ENCODE data around the gene GLA. TPM values are rescaled to one million over a fixed set of nuclear protein-coding genes. Genes with fewer than 3 reads are reported as not detected.

GLA gene
- total and polyA plus RNA-seq, 2 of the 13 experiments (the other 11 are each of a cell fraction or from before 2014, with no cell fraction given), result 31.4 to 59.3 TPM

GRCh38 chrX:101407748-101408531 is at the start of gene GLA, which contains the start of gene HNRNPH2 (continued):
- TF ChIP-seq HMGXB4 (CRISPR knock-in tag; IDR thresholded peaks at IDR 0.05; ENCODE audit: borderline replicate concordance in 1 of 2, low read depth in 1 of 2), result 0 out of 4 replicates have a peak, but pooled peaks of 1 of the 2 experiments have one; percentile 21
- no peak for TF ChIP-seq HNRNPL (IDR thresholded peaks at IDR 0.05; ENCODE audit: low read depth, low read length)
- peak; percentile 70 for TF ChIP-seq DRAP1 (CRISPR knock-in tag; IDR thresholded peaks at IDR 0.05)
- TF ChIP-seq HDAC1 (CRISPR knock-in tag; IDR thresholded peaks at IDR 0.05), result peak; percentile 69
- no peak for TF ChIP-seq ZNF878 (CRISPR knock-in tag; IDR thresholded peaks at IDR 0.05)
- no peak for TF ChIP-seq PLSCR1 (CRISPR knock-in tag; IDR thresholded peaks at IDR 0.05; ENCODE audit: borderline replicate concordance)
- 0 out of 2 replicates have a peak, but pooled peaks have one; percentile 43 for TF ChIP-seq ZHX1 (CRISPR knock-in tag; IDR thresholded peaks at IDR 0.05; ENCODE audit: low read depth)
- peak; percentile 33; the same call in 1 of the 2 replicates for TF ChIP-seq POGK (CRISPR knock-in tag; conservative IDR thresholded peaks at IDR 0.05)
- TF ChIP-seq ZMYM4 (CRISPR knock-in tag; IDR thresholded peaks at IDR 0.05), result peak; percentile 88
- peak; percentile 28; the same call in 1 of the 2 replicates for TF ChIP-seq YEATS4 (CRISPR knock-in tag; IDR thresholded peaks at IDR 0.05; ENCODE audit: borderline replicate concordance)
- peak; percentile 73; the same call in 1 of the 2 replicates for TF ChIP-seq ZHX2 (IDR thresholded peaks at IDR 0.05; ENCODE audit: low read depth)
- TF ChIP-seq ZHX2 (CRISPR knock-in tag; IDR thresholded peaks at IDR 0.05; ENCODE audit: borderline replicate concordance), result no peak
- peak; percentile 70 to 90 for TF ChIP-seq POLR2A (IDR thresholded peaks at IDR 0.05; ENCODE audit: insufficient read depth in 1 of 2, low read depth in 2 of 2, low read length in 2 of 2)

All from HepG2 (cell line).